MCF 10A (cell line): ENCODE data around the gene CROCC2. TPM values are rescaled to one million over a fixed set of nuclear protein-coding genes. Genes with fewer than 3 reads are reported as not detected.

Experiments
- BruUV-seq: library from RNA; stranded (reverse); fragments of 400-500 nt; replicated peaks from 2 replicates; lab custom pipeline; 2021; lab: Mats Ljungman, UMichigan
- CTCF ChIA-PET: fragments of 300-600 bp; sonication (Branson Sonifier 250); formaldehyde crosslinking; extraction: SDS; loops from one replicate; lab custom pipeline; 2021; ENCODE audit warnings: antibody characterized with exemption, inconsistent platforms; lab: Yijun Ruan, JAX
- POLR2A ChIA-PET: fragments of 300-600, 350-650 bp; sonication (Branson Sonifier 250); formaldehyde crosslinking; extraction: SDS; loops from one replicate; lab custom pipeline; 2020; ENCODE audit warnings: antibody characterized with exemption, inconsistent platforms; lab: Yijun Ruan, JAX
- DNase-seq: peaks from one replicate; pipeline ENCODE4 v3.0.0-alpha.2; 2018; ENCODE audit not compliant: unreplicated experiment
- H3K27ac Mint-ChIP-seq: one replicate; pipeline ENCODE4 v1.8.0; 2022; ENCODE audit warnings: mild to moderate bottlenecking, low read depth, mixed read lengths; ENCODE audit not compliant: unreplicated experiment
- H3K27me3 Mint-ChIP-seq: one replicate; pipeline ENCODE4 v1.8.0; 2022; ENCODE audit warnings: mixed read lengths; ENCODE audit not compliant: insufficient read depth, unreplicated experiment
- H3K36me3 Mint-ChIP-seq: one replicate; pipeline ENCODE4 v1.8.0; 2022; ENCODE audit warnings: mild to moderate bottlenecking, moderate library complexity, mixed read lengths; ENCODE audit not compliant: insufficient read depth, unreplicated experiment
- H3K4me1 Mint-ChIP-seq: one replicate; pipeline ENCODE4 v1.8.0; 2022; ENCODE audit warnings: mixed read lengths; ENCODE audit not compliant: insufficient read depth, unreplicated experiment
- H3K4me3 Mint-ChIP-seq: one replicate; pipeline ENCODE4 v1.8.0; 2022; ENCODE audit warnings: mild to moderate bottlenecking, moderate library complexity, mixed read lengths; ENCODE audit not compliant: unreplicated experiment
- H3K9me3 Mint-ChIP-seq: one replicate; pipeline ENCODE4 v1.8.0; 2022; ENCODE audit warnings: mixed read lengths; ENCODE audit not compliant: unreplicated experiment
- CTCF ChIP-seq: fragments of 200-600 bp; IDR thresholded peaks from one replicate; pipeline ENCODE4 v1.8.0; 2022; ENCODE audit warnings: antibody characterized with exemption, mild to moderate bottlenecking; ENCODE audit not compliant: unreplicated experiment
- intact Hi-C: fragments of 100-400 bp; cut with micrococcal nuclease; formaldehyde crosslinking; loops from 2 replicates; pipeline ENCODE4 v1.14.1; 2022
- total RNA-seq: library from RNA; stranded (reverse); gene quantifications from 2 replicates; pipeline ENCODE4 v1.2.3, GENCODE V29; 2022

The CROCC2 gene
- total RNA-seq, 1 experiment from 2014 or later = not detected

GRCh38 chr2:240989451-240990265, 83.5 kb downstream of the CROCC2 start:
- peak; percentile 44 for TF ChIP-seq CTCF
- Mint-ChIP-seq H3K36me3 (no peaks in the 10 kb centered on the region), H3K27me3 (no peaks in the 10 kb centered on the region), H3K27ac (no peak overlapping the region), H3K4me3 (no peak overlapping the region), H3K4me1 (peaks cover 31% of the 10 kb centered on the region), H3K9me3 (no peaks in the 10 kb centered on the region)
- intact Hi-C loops = loop anchor here (2.0 kb wide), 1 partner anchor 77 kb away; no protein-coding TSS in a partner anchor
- CTCF ChIA-PET = interaction anchor here (0.6 to 1.0 kb wide), 5 partner anchors 11 to 478 kb away, joined by 3 to 4 read pairs (median 3); no protein-coding TSS in a partner anchor
- peak; percentile 60 for DNase-seq
- BruUV-seq = no TSS peak
- POLR2A ChIA-PET = no interaction called here

GRCh38 chr2:240990266-240990529, 84.1 kb downstream of the CROCC2 start:
- CTCF ChIA-PET = interaction anchor here (0.6 to 1.2 kb wide), 6 partner anchors 10 to 478 kb away, joined by 3 to 4 read pairs (median 3); no protein-coding TSS in a partner anchor
- no peak for TF ChIP-seq CTCF

GRCh38 chr2:240990726-240991377, 84.7 kb downstream of the CROCC2 start:
- no peak for DNase-seq
- ChIA-PET CTCF (interaction anchor here (0.6 to 1.3 kb wide), 4 partner anchors 76 to 100 kb away, joined by 3 to 5 read pairs (median 4); no protein-coding TSS in a partner anchor), POLR2A (interaction anchor here (1.2 kb wide), 1 partner anchor 111 kb away, joined by 3 read pairs; the partner anchor contains the start of gene MTERF4)
- H3K4me1 Mint-ChIP-seq = peaks cover 25% of the 10 kb centered on the region
- no peak overlapping the region for H3K4me3 Mint-ChIP-seq
- H3K27ac Mint-ChIP-seq = no peak overlapping the region
- TF ChIP-seq CTCF = no peak
- intact Hi-C loops = loop anchor here (2.0 kb wide), 1 partner anchor 78 kb away; no protein-coding TSS in a partner anchor
- no peaks in the 10 kb centered on the region for H3K27me3 Mint-ChIP-seq
- BruUV-seq = no TSS peak
- no peaks in the 10 kb centered on the region for H3K36me3 Mint-ChIP-seq
- no peaks in the 10 kb centered on the region for H3K9me3 Mint-ChIP-seq

More at GRCh38 chr2:240990266-240990529, 84.1 kb downstream of the CROCC2 start:
- Mint-ChIP-seq H3K27ac (no peak overlapping the region), H3K36me3 (no peaks in the 10 kb centered on the region), H3K4me3 (no peak overlapping the region), H3K27me3 (no peaks in the 10 kb centered on the region), H3K9me3 (no peaks in the 10 kb centered on the region), H3K4me1 (peaks cover 31% of the 10 kb centered on the region)
- POLR2A ChIA-PET = no interaction called here
- no TSS peak for BruUV-seq
- DNase-seq = no peak
- intact Hi-C loops = loop anchor here (2.0 kb wide), 1 partner anchor 77 kb away; no protein-coding TSS in a partner anchor
